GM21447 (cell line): ENCODE results near the gene TLCD1.
"Not testable (repeated sequence)": the region's sequence is repeated elsewhere in the genome, so short reads cannot be mapped to it uniquely, and the experiment has no call there.

Experiments
- ATAC-seq: cut with Tn5 transposase; IDR thresholded peaks from one replicate; pipeline ENCODE4 v1.9.1; 2021; ENCODE audit not compliant: unreplicated experiment

TLCD1 gene

GRCh38 chr17:28729950-28730330, 3.9 kb upstream of the TLCD1 start:
- ATAC-seq = no peak

GRCh38 chr17:28728364-28729200, 2.5 kb upstream of the TLCD1 start, which contains the start of gene NEK8:
TSS of gene NEK8 (plus strand) at chr17:28728788. CDS start at chr17:28728814, 26 bp downstream.
- ATAC-seq = peak; percentile 29

- peak; percentile 31 for ATAC-seq
Measured at GRCh38 chr17:28726627-28727491, 826 bp upstream of the TLCD1 start.

- no peak for ATAC-seq
Measured at GRCh38 chr17:28725660-28726225, 290 bp downstream of the TLCD1 start.

- ATAC-seq = no peak
Measured at GRCh38 chr17:28725166-28725659, 820 bp downstream of the TLCD1 start.

GRCh38 chr17:28724500-28725165, 1.4 kb downstream of the TLCD1 start:
- no peak for ATAC-seq

- not testable (repeated sequence) for ATAC-seq
Measured at GRCh38 chr17:28723836-28724499, 2.1 kb downstream of the TLCD1 start.

GRCh38 chr17:28723159-28723835, 2.7 kb downstream of the TLCD1 start:
- ATAC-seq = no peak

- no peak for ATAC-seq
Measured at GRCh38 chr17:28722417-28723158, 3.4 kb downstream of the TLCD1 start.

- ATAC-seq = not testable (repeated sequence)
Measured at GRCh38 chr17:28720997-28721329, 5.1 kb downstream of the TLCD1 start.

- ATAC-seq = no peak
Measured at GRCh38 chr17:28720247-28720996, 5.6 kb downstream of the TLCD1 start.

- ATAC-seq = no peak
Measured at GRCh38 chr17:28719021-28719433, 7.0 kb downstream of the TLCD1 start.

GRCh38 chr17:28718333-28719020, 7.6 kb downstream of the TLCD1 start:
- ATAC-seq = no peak

GRCh38 chr17:28717578-28718332, 8.3 kb downstream of the TLCD1 start, which contains the start of gene RAB34:
TSS of gene RAB34 (minus strand) at chr17:28717868. CDS start at chr17:28717266, 602 bp downstream.
- ATAC-seq = no peak

- no peak for ATAC-seq
Measured at GRCh38 chr17:28716740-28717577, 9.1 kb downstream of the TLCD1 start.

GRCh38 chr17:28715217-28715616, 10.8 kb downstream of the TLCD1 start:
- no peak for ATAC-seq
